Glutamatergic neuron (in vitro differentiated cells): Measurements from ENCODE around the gene HAPLN2. TPM values are rescaled to one million over a fixed set of nuclear protein-coding genes. Genes with fewer than 3 reads are reported as not detected.
A peak's percentile ranks its signal among the peaks of the same experiment; 100 is the strongest.

ENCODE experiments used
- DNase-seq: peaks from one replicate; pipeline ENCODE4 v3.0.0; 2022
- H3K27ac Mint-ChIP-seq: one replicate; pipeline ENCODE4 v1.8.0; 2020; ENCODE audit warnings: mild to moderate bottlenecking, mixed read lengths, inconsistent platforms; ENCODE audit not compliant: unreplicated experiment
- H3K27me3 Mint-ChIP-seq: one replicate; pipeline ENCODE4 v1.8.0; 2020; ENCODE audit warnings: mild to moderate bottlenecking, moderate library complexity, mixed read lengths, inconsistent platforms; ENCODE audit not compliant: unreplicated experiment
- H3K36me3 Mint-ChIP-seq: one replicate; pipeline ENCODE4 v1.8.0; 2020; ENCODE audit warnings: mild to moderate bottlenecking, mixed read lengths, inconsistent platforms; ENCODE audit not compliant: unreplicated experiment
- H3K4me1 Mint-ChIP-seq: one replicate; pipeline ENCODE4 v1.8.0; 2020; ENCODE audit warnings: mild to moderate bottlenecking, low read depth, mixed read lengths, inconsistent platforms; ENCODE audit not compliant: unreplicated experiment
- H3K4me3 Mint-ChIP-seq: one replicate; pipeline ENCODE4 v1.8.0; 2020; ENCODE audit warnings: mild to moderate bottlenecking, mixed read lengths, inconsistent platforms; ENCODE audit not compliant: unreplicated experiment
- H3K9me3 Mint-ChIP-seq: one replicate; pipeline ENCODE4 v1.8.0; 2020; ENCODE audit warnings: mild to moderate bottlenecking, moderate library complexity, mixed read lengths, inconsistent platforms; ENCODE audit not compliant: unreplicated experiment
- CTCF ChIP-seq: fragments of 200-600 bp; sonication (generic); IDR thresholded peaks from one replicate; pipeline ENCODE4 v1.5.0; 2021; ENCODE audit not compliant: partially characterized antibody, unreplicated experiment
- total RNA-seq: library from RNA; stranded (reverse); fragmentation: NEBNext Ultra II Directional; extraction: Animal tissue kit (Norgen Biotek cat#: 25700); gene quantifications from one replicate; pipeline ENCODE4 v1.2.1, GENCODE V29; 2021; ENCODE audit not compliant: unreplicated experiment

Gene HAPLN2
- total RNA-seq, 1 donor from 2014 or later, result 0.71 TPM

GRCh38 chr1:156668801-156669637 is 49.8 kb downstream of the HAPLN2 start:
- peak; percentile 67 for DNase-seq
- peaks cover 37% of the 10 kb centered on the region for H3K27me3 Mint-ChIP-seq
- H3K4me3 Mint-ChIP-seq, result peak overlapping the region; percentile 40
- peaks cover 26% of the 10 kb centered on the region for H3K9me3 Mint-ChIP-seq
- peaks cover 59% of the 10 kb centered on the region for H3K4me1 Mint-ChIP-seq
- peaks cover 16% of the 10 kb centered on the region for H3K36me3 Mint-ChIP-seq
- TF ChIP-seq CTCF, result no peak
- peak overlapping the region; percentile 71 for H3K27ac Mint-ChIP-seq

- Mint-ChIP-seq H3K4me3 (no peak overlapping the region), H3K4me1 (peaks cover 54% of the 10 kb centered on the region), H3K36me3 (peaks cover 16% of the 10 kb centered on the region), H3K27ac (peak overlapping the region; percentile 71), H3K9me3 (peaks cover 30% of the 10 kb centered on the region), H3K27me3 (peaks cover 38% of the 10 kb centered on the region)
- no peak for DNase-seq
- no peak for TF ChIP-seq CTCF
These were observed 50.6 kb downstream of the HAPLN2 start for GRCh38 chr1:156669794-156670193.

GRCh38 chr1:156670359-156670758 is 51.1 kb downstream of the HAPLN2 start:
- H3K4me1 Mint-ChIP-seq, result peaks cover 57% of the 10 kb centered on the region
- H3K27ac Mint-ChIP-seq, result no peak overlapping the region
- H3K36me3 Mint-ChIP-seq, result peaks cover 16% of the 10 kb centered on the region
- peaks cover 39% of the 10 kb centered on the region for H3K27me3 Mint-ChIP-seq
- no peak for DNase-seq
- TF ChIP-seq CTCF, result no peak
- no peak overlapping the region for H3K4me3 Mint-ChIP-seq
- peaks cover 33% of the 10 kb centered on the region for H3K9me3 Mint-ChIP-seq

- TF ChIP-seq CTCF, result no peak
- H3K27ac Mint-ChIP-seq, result peak overlapping the region; percentile 17
- H3K9me3 Mint-ChIP-seq, result peaks cover 34% of the 10 kb centered on the region
- no peak for DNase-seq
- peaks cover 54% of the 10 kb centered on the region for H3K4me1 Mint-ChIP-seq
- peaks cover 16% of the 10 kb centered on the region for H3K36me3 Mint-ChIP-seq
- H3K4me3 Mint-ChIP-seq, result peak overlapping the region; percentile 87
- H3K27me3 Mint-ChIP-seq, result peaks cover 41% of the 10 kb centered on the region
These were observed 51.6 kb downstream of the HAPLN2 start for GRCh38 chr1:156670791-156671190.

GRCh38 chr1:156671804-156672203 is 52.6 kb downstream of the HAPLN2 start:
- Mint-ChIP-seq H3K36me3 (peaks cover 16% of the 10 kb centered on the region), H3K4me1 (peaks cover 50% of the 10 kb centered on the region), H3K27me3 (peaks cover 39% of the 10 kb centered on the region), H3K4me3 (peak overlapping the region; percentile 87), H3K27ac (peak overlapping the region; percentile 78), H3K9me3 (peaks cover 36% of the 10 kb centered on the region)
- DNase-seq, result no peak
- TF ChIP-seq CTCF, result no peak
